Measurements from ENCODE around the gene CCNL2.

CCNL2 gene

GRCh38 chr1:1374929-1375662 lies 24.0 kb downstream of the CCNL2 start, which contains the start of gene AURKAIP1 (continued):
- no peak for TF ChIP-seq ZBTB49 (tag by site-specific recombination; IDR thresholded peaks at IDR 0.05; ENCODE audit: low read depth)
- TF ChIP-seq ZSCAN5A (tag by site-specific recombination; IDR thresholded peaks at IDR 0.05): peak; percentile 100
- no peak for TF ChIP-seq ZNF416 (tag by site-specific recombination; IDR thresholded peaks at IDR 0.05)
- peak; percentile 96 for TF ChIP-seq ZNF629 (tag by site-specific recombination; IDR thresholded peaks at IDR 0.05)
- peak; percentile 89; the same call in 1 of the 2 replicates for TF ChIP-seq BCL11B (tag by site-specific recombination; IDR thresholded peaks at IDR 0.05; ENCODE audit: low read depth)
- TF ChIP-seq PRDM1 (tag by site-specific recombination; IDR thresholded peaks at IDR 0.05): no peak
- TF ChIP-seq SP2 (tag by site-specific recombination; IDR thresholded peaks at IDR 0.05): peak; percentile 96
- peak; percentile 55 for TF ChIP-seq ZIC2 (tag by site-specific recombination; IDR thresholded peaks at IDR 0.05)
- TF ChIP-seq ZSCAN18 (tag by site-specific recombination; IDR thresholded peaks at IDR 0.05): 0 out of 2 replicates have a peak, but pooled peaks have one; percentile 59
- TF ChIP-seq PRDM4 (tag by site-specific recombination; IDR thresholded peaks at IDR 0.05): peak; percentile 85
- TF ChIP-seq ZNF777 (tag by site-specific recombination; IDR thresholded peaks at IDR 0.05; ENCODE audit: borderline replicate concordance): no peak; the same call in 1 of the 2 replicates
- peak; percentile 64; the same call in 1 of the 2 replicates for TF ChIP-seq GFI1B (tag by site-specific recombination; IDR thresholded peaks at IDR 0.05)
- peak; percentile 99 for TF ChIP-seq KLF17 (tag by site-specific recombination; IDR thresholded peaks at IDR 0.05)
- no peak for TF ChIP-seq ZNF433 (tag by site-specific recombination; IDR thresholded peaks at IDR 0.05; ENCODE audit: low read depth)
- peak; percentile 96 for TF ChIP-seq ZNF692 (tag by site-specific recombination; IDR thresholded peaks at IDR 0.05)
- TF ChIP-seq ZNF280D (tag by site-specific recombination; IDR thresholded peaks at IDR 0.05): no peak
- TF ChIP-seq ZNF747 (tag by site-specific recombination; IDR thresholded peaks at IDR 0.05): no peak
- no peak for TF ChIP-seq MEIS1 (CRISPR knock-in tag; IDR thresholded peaks at IDR 0.05; ENCODE audit: borderline replicate concordance)
- TF ChIP-seq ZNF677 (tag by site-specific recombination; IDR thresholded peaks at IDR 0.05): no peak; the same call in none of the 2 replicates
- TF ChIP-seq ZNF639 (tag by site-specific recombination; IDR thresholded peaks at IDR 0.05): peak; percentile 96
- 0 out of 2 replicates have a peak, but pooled peaks have one; percentile 86 for TF ChIP-seq HOXC10 (CRISPR knock-in tag; IDR thresholded peaks at IDR 0.05)
- peak; percentile 62 for TF ChIP-seq OSR2 (tag by site-specific recombination; IDR thresholded peaks at IDR 0.05)
- peak; percentile 95 for TF ChIP-seq ZNF184 (tag by site-specific recombination; IDR thresholded peaks at IDR 0.05)
- TF ChIP-seq ZNF561 (tag by site-specific recombination; IDR thresholded peaks at IDR 0.05; ENCODE audit: borderline replicate concordance): peak; percentile 100
